Putamen (tissue), 1 donor: ENCODE results near the gene EFEMP1.
A peak's percentile ranks its signal among the peaks of the same experiment; 100 is the strongest.

Experiments used
- DNase-seq: peaks from one replicate; pipeline ENCODE4 v3.0.0-alpha.2; 2016; ENCODE audit warnings: low spot score

The EFEMP1 gene

GRCh38 chr2:55923091-55923981, at the start of gene EFEMP1:
Gene EFEMP1 (minus strand): TSS chr2:55923782. CDS start chr2:55922440, 1,342 bp downstream.
- peak; percentile 39 for DNase-seq

- no peak for DNase-seq
Observed at GRCh38 chr2:55970500-55970899, 46.9 kb upstream of the EFEMP1 start.

DNA sequence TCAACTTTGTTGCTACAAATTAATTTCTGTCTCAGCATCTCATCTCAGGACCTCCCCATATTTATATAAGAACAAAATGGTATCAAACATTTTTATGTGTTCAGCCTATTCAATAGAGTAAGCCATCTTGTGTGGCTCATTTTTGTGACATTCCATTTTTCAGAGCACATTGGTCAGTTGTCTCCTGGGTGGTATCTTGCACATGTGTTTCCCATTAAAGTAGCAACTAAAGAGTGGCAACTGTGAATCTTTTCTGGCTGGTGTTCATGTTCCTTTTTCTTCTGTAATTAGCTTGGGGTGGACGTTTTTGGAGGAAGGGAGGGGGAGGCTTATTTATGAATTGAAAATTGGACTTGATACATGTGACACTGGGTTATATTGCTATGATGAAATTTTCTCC, 45.4 kb upstream of the EFEMP1 start:
- DNase-seq, result no peak

- peak; percentile 58 for DNase-seq
Observed at GRCh38 chr2:55966401-55967118, 43.0 kb upstream of the EFEMP1 start.

DNA sequence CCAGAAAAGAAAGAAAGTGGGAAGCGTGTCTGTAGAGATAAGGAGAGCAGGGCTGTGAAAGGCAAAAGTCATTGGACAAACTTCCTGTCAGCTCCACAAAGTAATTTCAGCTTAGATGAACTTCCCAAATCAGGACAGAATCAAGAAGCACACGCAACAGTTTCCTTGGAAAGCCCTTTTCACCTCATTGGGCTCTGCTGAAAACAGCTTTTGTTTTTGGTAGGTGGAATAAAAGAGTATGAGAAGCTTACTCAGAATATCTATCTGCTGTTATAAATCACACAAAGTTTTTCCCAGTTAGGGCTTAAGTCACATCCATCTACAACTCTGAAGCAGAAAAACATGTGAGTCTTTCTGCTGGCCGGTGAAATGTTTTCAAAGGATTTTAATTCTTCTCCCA, 42.4 kb upstream of the EFEMP1 start:
- DNase-seq, result no peak

DNA sequence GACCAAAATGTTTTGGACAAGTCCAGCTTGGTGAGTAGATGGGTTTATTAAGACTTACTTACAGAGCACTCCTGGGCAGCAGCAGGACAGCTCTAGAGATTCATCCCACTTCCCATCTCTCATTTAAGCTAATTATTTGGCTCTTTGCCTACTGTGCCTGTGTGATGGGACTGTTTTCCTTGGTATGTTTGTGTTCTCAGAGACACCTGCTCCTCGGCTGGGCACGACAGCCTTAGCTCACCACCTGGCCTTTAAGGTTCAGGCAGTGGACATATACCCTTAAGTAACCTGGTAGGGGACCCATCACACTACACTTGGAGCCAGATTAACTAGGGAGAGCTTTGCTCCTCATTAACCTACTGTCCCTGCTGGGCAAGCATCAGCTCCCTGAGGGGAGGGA, 41.7 kb upstream of the EFEMP1 start:
- no peak for DNase-seq

DNA sequence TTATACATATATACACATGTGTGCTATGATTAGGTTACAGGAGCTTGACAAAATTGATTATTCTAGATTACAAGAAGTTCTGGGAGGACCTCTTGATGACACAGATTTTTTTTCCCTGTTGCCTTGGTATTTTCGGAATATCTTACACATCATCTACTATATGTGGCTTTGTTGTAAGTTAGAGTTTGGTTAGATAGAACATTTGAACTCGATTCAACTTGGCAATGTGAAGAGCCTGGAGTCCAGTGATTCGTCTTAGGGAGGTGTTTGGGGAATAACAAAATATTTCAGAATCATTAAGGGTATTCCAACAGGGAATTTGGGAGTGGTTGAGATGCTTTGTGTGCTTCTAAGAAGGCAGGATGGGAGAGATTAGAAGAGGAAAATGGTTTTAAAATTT, 39.3 kb upstream of the EFEMP1 start:
- no peak for DNase-seq

DNA sequence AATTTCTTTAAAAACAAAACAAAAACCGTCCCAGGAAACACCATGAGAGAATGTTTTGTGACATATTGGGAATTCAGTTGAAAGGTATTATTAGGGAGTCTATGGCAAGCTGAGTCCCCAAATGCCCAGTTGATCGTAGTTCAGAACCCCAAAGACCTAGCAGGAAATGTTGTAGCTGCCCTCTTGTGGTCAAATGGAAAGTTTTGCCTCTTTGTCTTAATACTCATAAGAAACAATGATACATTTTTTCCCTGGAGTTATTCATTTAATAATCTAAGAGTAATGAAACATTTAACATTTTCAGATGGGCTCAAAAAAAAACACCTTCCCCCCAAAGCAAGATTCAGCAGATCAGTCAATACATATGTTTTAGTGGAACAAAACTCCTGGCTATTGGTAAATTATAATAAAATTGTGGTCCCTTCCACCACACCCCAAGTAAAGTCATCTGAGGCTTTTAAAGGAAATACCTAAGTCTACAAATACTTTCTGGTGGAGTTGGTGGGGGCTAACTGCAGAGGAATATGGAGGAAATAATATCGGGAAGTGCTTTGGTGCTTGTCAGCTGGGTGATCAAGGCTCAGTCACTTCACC, 37.8 kb upstream of the EFEMP1 start:
- DNase-seq, result peak; percentile 26

- DNase-seq, result no peak
Observed at GRCh38 chr2:55958756-55959155, 35.2 kb upstream of the EFEMP1 start.

- no peak for DNase-seq
Observed at GRCh38 chr2:55957142-55957541, 33.6 kb upstream of the EFEMP1 start.

GRCh38 chr2:55954306-55955035, 30.9 kb upstream of the EFEMP1 start:
- DNase-seq, result no peak

- no peak for DNase-seq
Observed at GRCh38 chr2:55952415-55952814, 28.8 kb upstream of the EFEMP1 start.

DNA sequence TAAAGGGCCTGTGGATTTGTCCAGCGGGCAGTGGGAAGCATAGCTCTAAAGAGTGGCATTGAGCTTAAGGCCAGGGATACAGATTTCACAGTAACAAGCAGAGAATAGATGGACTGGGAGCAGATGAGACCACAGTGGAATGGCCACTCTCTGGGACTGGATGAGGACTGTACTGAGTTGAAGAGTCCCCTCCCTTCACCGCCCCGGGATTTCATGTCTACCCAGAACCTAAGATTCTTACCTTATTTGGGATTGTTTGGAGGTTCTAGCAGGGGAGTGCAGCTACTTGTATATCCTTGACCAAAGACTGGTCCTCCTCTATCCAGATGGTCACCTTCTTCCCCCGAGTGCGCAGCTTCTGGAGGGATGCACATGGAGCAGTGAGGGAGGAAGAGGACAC, 28.0 kb upstream of the EFEMP1 start:
- no peak for DNase-seq

GRCh38 chr2:55949613-55950012, 26.0 kb upstream of the EFEMP1 start:
- no peak for DNase-seq

GRCh38 chr2:55949211-55949610, 25.6 kb upstream of the EFEMP1 start:
- no peak for DNase-seq

DNA sequence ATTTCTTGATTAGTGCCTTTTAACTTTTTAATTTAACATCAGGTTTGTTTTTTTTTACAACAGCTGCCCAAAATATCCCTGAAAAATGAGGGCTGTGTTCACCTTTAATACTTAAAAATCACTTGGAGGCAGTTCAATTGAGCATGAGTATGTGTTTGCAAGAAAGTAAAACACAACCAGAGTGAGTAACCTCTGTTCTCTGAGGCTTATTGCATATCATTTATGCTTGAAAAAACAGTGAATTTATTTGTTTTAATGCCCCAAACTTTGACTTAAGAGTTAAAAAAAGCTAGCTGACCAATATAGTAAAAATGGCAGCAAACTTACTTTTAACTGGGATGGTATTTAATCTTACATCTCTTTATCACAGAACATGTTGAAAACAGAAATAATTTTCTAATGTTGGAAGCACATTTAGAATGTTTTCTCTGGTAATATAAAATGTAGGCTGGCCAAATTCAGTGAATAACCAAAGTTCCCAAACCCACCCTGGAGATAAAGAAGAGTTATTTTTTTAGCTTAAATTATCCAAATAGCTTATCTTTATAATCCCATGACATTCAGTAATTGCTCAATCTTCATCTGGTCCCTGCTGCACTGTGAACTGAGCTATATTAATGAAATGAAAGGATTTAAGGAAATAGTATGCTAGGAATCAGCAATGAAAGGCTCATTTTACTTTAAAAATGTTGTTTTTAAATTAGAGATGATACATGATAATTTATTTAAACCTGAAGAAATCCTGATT, 24.8 kb upstream of the EFEMP1 start:
- DNase-seq, result no peak

DNA sequence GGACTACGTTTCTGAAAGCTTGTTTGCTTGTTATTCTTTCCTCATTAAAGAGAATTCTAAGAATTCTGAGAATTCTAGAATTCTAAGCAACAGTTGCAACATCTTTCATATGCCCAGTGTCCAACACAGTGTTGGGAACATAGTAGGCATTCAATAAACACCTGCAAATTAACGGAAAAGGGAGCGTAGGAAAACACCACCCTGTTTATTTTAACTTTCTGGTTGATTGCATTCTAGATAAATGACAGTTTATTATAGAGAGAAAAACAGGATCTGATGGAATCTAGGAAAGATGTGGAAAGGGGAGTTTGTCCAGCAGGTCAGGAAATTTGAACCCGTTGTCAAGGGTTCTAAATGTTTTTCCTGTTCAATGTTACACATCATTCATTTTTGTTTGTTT, 24.2 kb upstream of the EFEMP1 start:
- no peak for DNase-seq

DNA sequence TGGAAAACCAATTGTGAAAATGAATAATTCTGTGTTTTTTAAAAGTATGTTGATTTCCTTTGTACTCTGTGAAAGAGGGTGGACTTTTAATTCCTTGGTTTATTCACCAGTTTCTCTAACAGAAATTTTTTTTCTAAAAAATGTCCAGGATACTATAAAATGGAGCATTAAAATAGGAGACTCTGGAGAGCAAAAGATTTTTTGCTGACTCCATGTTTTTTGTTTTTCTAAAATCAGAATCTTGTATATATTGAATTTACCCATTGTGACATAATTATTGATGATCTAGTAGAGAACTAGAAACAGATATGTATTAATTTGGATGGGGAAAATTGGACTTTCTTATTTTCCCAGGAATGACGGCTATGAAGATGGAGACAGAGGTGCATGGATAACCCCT, 23.2 kb upstream of the EFEMP1 start:
- DNase-seq, result no peak

DNA sequence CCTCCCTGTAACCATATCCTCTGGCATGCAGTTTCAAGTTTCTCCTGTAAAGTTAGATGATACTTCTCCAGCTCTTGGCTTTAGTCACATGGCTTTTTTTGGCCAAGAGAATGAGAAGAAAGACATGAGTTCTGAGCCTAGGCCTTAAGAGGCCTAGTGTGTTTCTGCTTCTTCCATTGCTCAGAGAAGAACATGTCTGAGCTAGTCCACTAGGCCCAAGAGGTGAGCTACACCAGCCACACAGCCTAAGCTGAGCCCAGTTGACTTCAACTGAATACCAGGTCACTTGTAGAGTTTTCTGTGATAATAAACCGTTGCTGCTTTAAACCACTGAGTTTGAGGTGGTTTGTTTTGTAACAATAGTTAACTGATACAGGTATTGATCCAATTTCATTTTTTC, 19.9 kb upstream of the EFEMP1 start:
- DNase-seq, result no peak

DNA sequence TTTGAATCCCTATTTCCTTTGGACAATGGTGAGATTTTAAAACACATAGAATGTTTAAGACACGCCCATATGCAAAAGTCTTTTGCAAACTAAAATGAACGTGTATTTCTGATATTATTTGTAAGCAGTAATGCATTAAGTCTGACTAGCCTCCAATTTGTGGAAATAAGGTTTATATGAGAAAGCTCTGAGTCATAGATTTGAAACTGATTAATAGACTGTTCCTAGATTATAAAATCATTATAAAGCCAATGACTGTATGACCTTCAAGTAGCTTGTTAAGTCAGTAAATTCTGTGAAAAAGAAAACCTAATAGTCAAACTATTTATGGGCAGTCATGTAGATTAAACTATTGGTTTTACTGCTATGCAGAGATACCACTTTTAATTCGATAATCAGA, 12.8 kb upstream of the EFEMP1 start:
- DNase-seq, result no peak

DNA sequence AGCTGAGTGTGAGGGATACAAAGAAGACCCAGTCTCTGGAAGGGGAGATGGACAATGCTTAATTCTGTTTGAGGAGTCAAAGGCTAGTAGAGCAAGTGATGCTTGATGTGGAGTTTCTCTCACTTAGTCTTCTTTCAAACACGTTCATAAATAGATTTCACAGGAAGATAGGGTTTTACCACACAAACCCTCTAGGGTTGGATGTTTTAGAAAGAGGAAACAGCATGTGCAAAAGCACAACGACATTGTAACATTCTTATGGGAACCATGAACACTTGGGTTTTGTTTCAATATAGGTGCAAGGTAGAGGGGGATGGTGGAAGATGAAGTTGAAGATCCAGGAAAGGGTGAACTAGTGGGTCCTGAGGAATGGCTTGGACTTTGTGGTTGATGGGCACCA, 10.8 kb upstream of the EFEMP1 start:
- no peak for DNase-seq

DNA sequence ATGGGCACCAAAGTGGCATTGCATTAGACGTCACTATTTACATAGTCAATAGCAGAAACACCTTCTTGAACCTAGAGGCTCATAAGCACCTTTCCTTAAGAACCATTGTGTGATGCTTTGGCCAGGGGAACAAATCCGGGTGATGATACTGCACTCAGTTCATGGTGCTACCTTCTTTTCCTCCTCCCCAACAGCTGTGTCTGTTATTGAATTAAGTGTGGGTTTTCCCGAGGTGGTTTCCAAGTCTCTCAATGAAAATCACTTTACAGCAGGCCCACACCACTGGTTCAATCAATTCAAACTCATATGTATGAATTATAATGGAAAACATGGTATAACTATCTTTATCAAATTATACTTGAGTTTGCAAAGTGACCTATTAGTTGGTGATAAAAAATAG, 9.3 kb upstream of the EFEMP1 start:
- no peak for DNase-seq
